ENCODE measurements around the gene NHERF1.
A peak's percentile ranks its signal among the peaks of the same experiment; 100 is the strongest.

NHERF1 gene

GRCh38 chr17:74773414-74773813 lies 25.0 kb downstream of the NHERF1 start:
- peaks cover 10% of the 10 kb centered on the region for H3K4me1 ChIP-seq (ENCODE audit: low read length)
- H3K36me3 ChIP-seq (replicated peaks; ENCODE audit: low read depth, low read length): peaks cover 38% of the 10 kb centered on the region
- peaks cover 22% of the 10 kb centered on the region for H3K79me2 ChIP-seq (ENCODE audit: low read length)
- H3K4me2 ChIP-seq (ENCODE audit: low read length): no peak overlapping the region
- H3K9ac ChIP-seq (ENCODE audit: low read length): no peak overlapping the region
- H3K27me3 ChIP-seq (ENCODE audit: low read depth, low read length): no peaks in the 10 kb centered on the region
- no peak overlapping the region for H2AFZ ChIP-seq (ENCODE audit: low read depth, low read length)
- H3K9me3 ChIP-seq (ENCODE audit: insufficient read depth, low read length): no peaks in the 10 kb centered on the region
- H3K27ac ChIP-seq (ENCODE audit: low read length): no peak overlapping the region
- H4K20me1 ChIP-seq (ENCODE audit: insufficient read depth, low read length): peaks cover 3% of the 10 kb centered on the region; the same call in 1 of the 2 replicates
- no peak overlapping the region for H3K4me3 ChIP-seq (ENCODE audit: low read length)
- TF ChIP-seq CTCF (IDR thresholded peaks at IDR 0.05; ENCODE audit: low read depth, low read length) (no peak), EZH2phosphoT487 (IDR thresholded peaks at IDR 0.05; ENCODE audit: low read depth) (no peak)

- H4K20me1 ChIP-seq (ENCODE audit: insufficient read depth, low read length): peaks cover 3% of the 10 kb centered on the region; the same call in 1 of the 2 replicates
- H3K4me2 ChIP-seq (ENCODE audit: low read length): no peak overlapping the region
- TF ChIP-seq EZH2phosphoT487 (IDR thresholded peaks at IDR 0.05; ENCODE audit: low read depth) (no peak), CTCF (IDR thresholded peaks at IDR 0.05; ENCODE audit: low read depth, low read length) (no peak)
- H2AFZ ChIP-seq (ENCODE audit: low read depth, low read length): no peak overlapping the region
- H3K79me2 ChIP-seq (ENCODE audit: low read length): peaks cover 22% of the 10 kb centered on the region
- H3K9me3 ChIP-seq (ENCODE audit: insufficient read depth, low read length): no peaks in the 10 kb centered on the region
- H3K27me3 ChIP-seq (ENCODE audit: low read depth, low read length): no peaks in the 10 kb centered on the region
- peaks cover 38% of the 10 kb centered on the region for H3K36me3 ChIP-seq (replicated peaks; ENCODE audit: low read depth, low read length)
- H3K4me3 ChIP-seq (ENCODE audit: low read length): no peak overlapping the region
- H3K4me1 ChIP-seq (ENCODE audit: low read length): peaks cover 10% of the 10 kb centered on the region
- no peak overlapping the region for H3K27ac ChIP-seq (ENCODE audit: low read length)
- H3K9ac ChIP-seq (ENCODE audit: low read length): no peak overlapping the region
Measured at GRCh38 chr17:74773871-74774286, 25.5 kb downstream of the NHERF1 start.

GRCh38 chr17:74775409-74776043 lies 27.1 kb downstream of the NHERF1 start:
- Histone ChIP-seq H3K4me3 (ENCODE audit: low read length) (peak overlapping the region; percentile 92), H3K4me1 (ENCODE audit: low read length) (peaks cover 26% of the 10 kb centered on the region), H4K20me1 (ENCODE audit: insufficient read depth, low read length) (no peaks in the 10 kb centered on the region), H3K9me3 (ENCODE audit: insufficient read depth, low read length) (no peaks in the 10 kb centered on the region), H3K36me3 (replicated peaks; ENCODE audit: low read depth, low read length) (peaks cover 29% of the 10 kb centered on the region), H2AFZ (ENCODE audit: low read depth, low read length) (peak overlapping the region; percentile 72), H3K9ac (ENCODE audit: low read length) (peak overlapping the region; percentile 87), H3K4me2 (ENCODE audit: low read length) (peak overlapping the region; percentile 95), H3K79me2 (ENCODE audit: low read length) (peaks cover 22% of the 10 kb centered on the region), H3K27ac (ENCODE audit: low read length) (peak overlapping the region; percentile 30; the same call in 1 of the 2 replicates), H3K27me3 (ENCODE audit: low read depth, low read length) (no peaks in the 10 kb centered on the region)
- no peak for TF ChIP-seq CTCF (IDR thresholded peaks at IDR 0.05; ENCODE audit: low read depth, low read length)
- no peak for TF ChIP-seq EZH2phosphoT487 (IDR thresholded peaks at IDR 0.05; ENCODE audit: low read depth)

- Histone ChIP-seq H3K27me3 (ENCODE audit: low read depth, low read length) (no peaks in the 10 kb centered on the region), H3K4me1 (ENCODE audit: low read length) (peaks cover 28% of the 10 kb centered on the region), H3K36me3 (replicated peaks; ENCODE audit: low read depth, low read length) (peaks cover 23% of the 10 kb centered on the region), H3K4me2 (ENCODE audit: low read length) (peak within 1 kb of the TSS; percentile 95), H4K20me1 (ENCODE audit: insufficient read depth, low read length) (no peaks in the 10 kb centered on the region), H3K4me3 (ENCODE audit: low read length) (peak within 1 kb of the TSS; percentile 92), H3K9ac (ENCODE audit: low read length) (peak within 1 kb of the TSS; percentile 87), H3K27ac (ENCODE audit: low read length) (peak within 1 kb of the TSS; percentile 30; the same call in 1 of the 2 replicates), H3K9me3 (ENCODE audit: insufficient read depth, low read length) (no peaks in the 10 kb centered on the region), H3K79me2 (ENCODE audit: low read length) (peaks cover 22% of the 10 kb centered on the region), H2AFZ (ENCODE audit: low read depth, low read length) (peak within 1 kb of the TSS; percentile 72)
- TF ChIP-seq EZH2phosphoT487 (IDR thresholded peaks at IDR 0.05; ENCODE audit: low read depth) (no peak), CTCF (IDR thresholded peaks at IDR 0.05; ENCODE audit: low read depth, low read length) (no peak)
Measured at GRCh38 chr17:74776044-74776962, 27.9 kb downstream of the NHERF1 start, which contains the start of gene NAT9. Gene NAT9, minus strand, starts transcription at chr17:74776345. Its CDS starts 647 bp downstream, at chr17:74775698.
